Colonic mucosa (tissue), 4 donors: Measurements from ENCODE around the gene SPAG16. TPM values are rescaled to one million over a fixed set of nuclear protein-coding genes. Genes with fewer than 3 reads are reported as not detected.

ENCODE experiments used
- DNase-seq: peaks from one replicate; pipeline ENCODE4 v3.0.0-alpha.2; 2020
- H3K27ac ChIP-seq: fragments of 200-600 bp; one replicate; pipeline ENCODE4 v1.8.0; 2021
- H3K27me3 ChIP-seq: fragments of 200-600 bp; one replicate; pipeline ENCODE4 v1.8.0; 2021
- H3K36me3 ChIP-seq: fragments of 200-600 bp; one replicate; pipeline ENCODE4 v1.8.0; 2021
- H3K4me1 ChIP-seq: fragments of 200-600 bp; one replicate; pipeline ENCODE4 v1.8.0; 2021; ENCODE audit warnings: mild to moderate bottlenecking
- H3K4me3 ChIP-seq: fragments of 200-600 bp; one replicate; pipeline ENCODE4 v1.8.0; 2021
- H3K9ac ChIP-seq, 2 donors: one replicate each; pipeline ENCODE4 v1.7.0; 2013; ENCODE audit warnings: control low read depth in 2 of 2, low read depth in 2 of 2, low read length in 2 of 2
- H3K9me3 ChIP-seq: fragments of 200-600 bp; one replicate; pipeline ENCODE4 v1.8.0; 2021
- intact Hi-C: fragments of 100-400 bp; cut with DNase I; formaldehyde crosslinking; loops from one replicate; pipeline ENCODE4 v1.14.1; 2022
- total RNA-seq, 2 donors: library from RNA; stranded (reverse); fragmentation: NEBNext Ultra II Directional in 1 of 2; extraction: Animal tissue kit (Norgen Biotek cat#: 25700) in 1 of 2; gene quantifications; one replicate each; pipeline ENCODE4 v1.2.1, GENCODE V29; 2021
- TF ChIP-seq, protein P1 (sequence below): fragments of 200-600 bp; IDR thresholded peaks from one replicate; pipeline ENCODE4 v1.8.0; 2022; ENCODE audit warnings: antibody characterized with exemption, mild to moderate bottlenecking
- donor health status: healthy.
- donor health status: DM: no; HTN: no; CAD: no.
- donor health status: DM: no; HTN: no; CAD: no.

The SPAG16 gene
- total RNA-seq, 2 donors from 2014 or later: 18.6 to 25.5 TPM

- Histone ChIP-seq H3K4me3 (no peak overlapping the region), H3K27ac (no peak overlapping the region), H3K9me3 (no peaks in the 10 kb centered on the region), H3K27me3 (no peaks in the 10 kb centered on the region), H3K36me3 (no peaks in the 10 kb centered on the region), H3K4me1 (no peaks in the 10 kb centered on the region), H3K9ac (no peak overlapping the region)
- DNase-seq: no peak
- intact Hi-C loops: no loop called here
- TF ChIP-seq, protein P1, sequence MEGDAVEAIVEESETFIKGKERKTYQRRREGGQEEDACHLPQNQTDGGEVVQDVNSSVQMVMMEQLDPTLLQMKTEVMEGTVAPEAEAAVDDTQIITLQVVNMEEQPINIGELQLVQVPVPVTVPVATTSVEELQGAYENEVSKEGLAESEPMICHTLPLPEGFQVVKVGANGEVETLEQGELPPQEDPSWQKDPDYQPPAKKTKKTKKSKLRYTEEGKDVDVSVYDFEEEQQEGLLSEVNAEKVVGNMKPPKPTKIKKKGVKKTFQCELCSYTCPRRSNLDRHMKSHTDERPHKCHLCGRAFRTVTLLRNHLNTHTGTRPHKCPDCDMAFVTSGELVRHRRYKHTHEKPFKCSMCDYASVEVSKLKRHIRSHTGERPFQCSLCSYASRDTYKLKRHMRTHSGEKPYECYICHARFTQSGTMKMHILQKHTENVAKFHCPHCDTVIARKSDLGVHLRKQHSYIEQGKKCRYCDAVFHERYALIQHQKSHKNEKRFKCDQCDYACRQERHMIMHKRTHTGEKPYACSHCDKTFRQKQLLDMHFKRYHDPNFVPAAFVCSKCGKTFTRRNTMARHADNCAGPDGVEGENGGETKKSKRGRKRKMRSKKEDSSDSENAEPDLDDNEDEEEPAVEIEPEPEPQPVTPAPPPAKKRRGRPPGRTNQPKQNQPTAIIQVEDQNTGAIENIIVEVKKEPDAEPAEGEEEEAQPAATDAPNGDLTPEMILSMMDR: no peak
Observed at GRCh38 chr2:214064471-214064870, 780.2 kb downstream of the SPAG16 start.

DNA sequence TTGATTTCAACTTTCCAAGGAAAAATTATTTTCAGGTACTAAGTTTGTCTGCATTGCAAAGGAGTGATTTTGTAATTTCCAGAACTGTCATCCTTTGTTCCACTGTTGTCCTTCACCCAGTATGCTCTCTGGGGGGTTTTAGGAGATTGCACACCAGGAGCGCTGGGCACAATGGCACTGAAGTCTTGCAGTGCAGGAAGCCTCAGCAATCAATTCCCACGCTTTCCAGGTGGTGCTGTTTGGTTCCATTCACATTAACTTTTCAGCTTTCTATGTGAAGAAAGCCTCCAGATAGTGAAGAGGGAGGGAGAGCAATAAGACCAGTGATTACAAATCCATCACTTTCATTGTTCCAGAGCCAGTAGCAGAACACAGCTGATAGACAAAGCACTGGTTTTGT is 782.6 kb downstream of the SPAG16 start:
- DNase-seq: no peak
- no peaks in the 10 kb centered on the region for H3K4me1 ChIP-seq
- H3K27ac ChIP-seq: no peak overlapping the region
- TF ChIP-seq, protein P1: no peak
- H3K9ac ChIP-seq: no peak overlapping the region
- no peaks in the 10 kb centered on the region for H3K36me3 ChIP-seq
- intact Hi-C loops: no loop called here
- H3K4me3 ChIP-seq: no peak overlapping the region
- no peaks in the 10 kb centered on the region for H3K27me3 ChIP-seq
- H3K9me3 ChIP-seq: no peaks in the 10 kb centered on the region

- no peak overlapping the region for H3K9ac ChIP-seq
- no peaks in the 10 kb centered on the region for H3K9me3 ChIP-seq
- TF ChIP-seq, protein P1: no peak
- DNase-seq: no peak
- no peaks in the 10 kb centered on the region for H3K36me3 ChIP-seq
- H3K4me1 ChIP-seq: no peaks in the 10 kb centered on the region
- no peaks in the 10 kb centered on the region for H3K27me3 ChIP-seq
- intact Hi-C loops: no loop called here
- H3K4me3 ChIP-seq: no peak overlapping the region
- no peak overlapping the region for H3K27ac ChIP-seq
Observed at GRCh38 chr2:214069254-214069653, 785.0 kb downstream of the SPAG16 start.

DNA sequence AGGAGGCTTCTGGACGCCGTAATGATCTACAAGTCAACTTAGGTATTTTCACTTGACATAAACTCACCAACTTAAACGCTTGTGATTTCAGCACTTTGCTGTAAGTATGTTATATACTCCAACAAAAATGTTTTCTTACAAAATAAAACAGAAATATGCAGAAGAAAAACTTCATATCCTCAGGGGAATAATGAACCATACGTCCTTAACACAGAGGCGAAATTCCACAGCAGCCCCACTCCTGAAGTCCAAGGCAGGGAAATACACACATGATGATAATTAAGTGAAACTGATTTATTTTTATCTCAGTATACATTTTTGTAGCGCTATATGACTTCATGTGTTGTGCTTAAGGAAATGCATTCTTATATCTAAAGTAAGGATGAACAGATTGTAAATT is 791.2 kb downstream of the SPAG16 start:
- no peaks in the 10 kb centered on the region for H3K36me3 ChIP-seq
- H3K27ac ChIP-seq: no peak overlapping the region
- H3K27me3 ChIP-seq: no peaks in the 10 kb centered on the region
- H3K9me3 ChIP-seq: no peaks in the 10 kb centered on the region
- no peak overlapping the region for H3K4me3 ChIP-seq
- no peaks in the 10 kb centered on the region for H3K4me1 ChIP-seq
- TF ChIP-seq, protein P1: no peak
- intact Hi-C loops: no loop called here
- no peak overlapping the region for H3K9ac ChIP-seq
- no peak for DNase-seq

- Histone ChIP-seq H3K9ac (no peak overlapping the region), H3K4me1 (no peaks in the 10 kb centered on the region), H3K9me3 (no peaks in the 10 kb centered on the region), H3K27ac (no peak overlapping the region), H3K4me3 (no peak overlapping the region), H3K36me3 (no peaks in the 10 kb centered on the region), H3K27me3 (no peaks in the 10 kb centered on the region)
- TF ChIP-seq, protein P1: no peak
- intact Hi-C loops: no loop called here
- no peak for DNase-seq
Observed at GRCh38 chr2:214076527-214076926, 792.3 kb downstream of the SPAG16 start.

DNA sequence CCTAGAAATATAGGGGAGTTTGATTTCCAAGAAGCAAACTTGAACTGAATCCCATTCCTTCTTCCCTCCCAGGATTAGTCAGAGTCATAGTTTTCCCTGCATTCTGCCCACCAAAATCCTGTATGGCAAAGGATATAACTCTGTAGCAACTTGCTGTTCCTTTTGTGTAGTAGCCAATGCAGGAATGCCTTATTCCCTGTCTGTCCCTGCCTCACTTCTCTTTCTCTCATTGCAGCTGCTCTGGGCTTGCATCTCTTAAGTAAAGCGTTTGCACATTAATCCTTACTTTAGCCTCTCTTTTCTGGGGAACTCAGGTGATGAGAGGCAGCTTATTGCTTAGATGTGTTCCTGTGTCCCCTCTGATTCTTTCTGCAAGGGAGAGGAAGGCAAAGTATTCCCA is 793.5 kb downstream of the SPAG16 start:
- TF ChIP-seq, protein P1: no peak
- intact Hi-C loops: no loop called here

More for the DNA sequence above, 793.5 kb downstream of the SPAG16 start:
- Histone ChIP-seq H3K27me3 (no peaks in the 10 kb centered on the region), H3K36me3 (no peaks in the 10 kb centered on the region), H3K9ac (no peak overlapping the region), H3K9me3 (no peaks in the 10 kb centered on the region), H3K27ac (no peak overlapping the region), H3K4me1 (no peaks in the 10 kb centered on the region), H3K4me3 (no peak overlapping the region)
- DNase-seq: no peak
